HG03060 (cell line): Measurements from ENCODE around the gene UQCRH.
A peak's percentile ranks its signal among the peaks of the same experiment; 100 is the strongest.
"Not testable (repeated sequence)": the region's sequence is repeated elsewhere in the genome, so short reads cannot be mapped to it uniquely, and the experiment has no call there.

Experiments used
- ATAC-seq: cut with Tn5 transposase; IDR thresholded peaks from one replicate; pipeline ENCODE4 v1.9.1; 2021; ENCODE audit warnings: low read depth, moderate number of reproducible peaks; ENCODE audit not compliant: unreplicated experiment

Gene UQCRH

DNA sequence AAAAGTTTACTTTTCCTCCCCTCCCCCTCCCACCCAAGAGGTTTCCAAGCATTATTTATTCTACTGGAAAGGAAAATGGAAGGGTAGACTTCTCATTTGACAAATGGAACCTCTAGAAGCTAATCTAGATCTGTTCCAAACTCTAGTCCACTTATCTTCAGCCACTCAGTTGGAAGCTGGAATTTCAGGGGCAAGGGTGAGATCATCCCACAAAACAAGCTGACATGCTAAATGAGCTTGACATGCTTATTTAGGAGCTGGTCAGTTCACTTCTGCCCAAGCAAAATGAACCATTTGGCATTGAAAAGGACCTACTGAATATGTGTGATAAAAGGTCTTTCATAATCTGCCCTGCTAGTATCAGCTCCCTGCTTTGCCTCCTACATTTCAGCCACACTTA lies 5.1 kb upstream of the UQCRH start:
- no peak for ATAC-seq

GRCh38 chr1:46300673-46301405 lies 2.7 kb upstream of the UQCRH start:
- ATAC-seq = no peak

DNA sequence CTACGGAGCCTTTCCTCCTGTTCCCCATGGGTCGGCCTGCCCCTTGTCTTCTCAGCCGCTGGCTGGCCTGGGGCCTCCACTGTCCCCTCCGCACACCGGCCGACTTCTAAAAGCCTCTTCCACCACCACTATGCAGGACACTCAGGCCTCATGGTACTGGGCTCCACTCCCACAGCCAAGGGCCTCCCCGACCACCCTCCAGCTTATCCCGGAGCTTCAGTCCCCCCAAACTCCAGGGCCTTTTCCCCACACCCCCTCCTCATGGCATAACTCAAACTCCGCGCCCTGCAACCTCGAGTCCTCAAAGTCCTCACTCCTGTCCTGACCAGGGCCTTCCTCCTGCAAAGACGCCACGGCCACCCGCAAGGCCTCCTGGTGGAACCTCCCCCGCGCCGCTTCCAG lies 2.1 kb upstream of the UQCRH start:
- no peak for ATAC-seq

DNA sequence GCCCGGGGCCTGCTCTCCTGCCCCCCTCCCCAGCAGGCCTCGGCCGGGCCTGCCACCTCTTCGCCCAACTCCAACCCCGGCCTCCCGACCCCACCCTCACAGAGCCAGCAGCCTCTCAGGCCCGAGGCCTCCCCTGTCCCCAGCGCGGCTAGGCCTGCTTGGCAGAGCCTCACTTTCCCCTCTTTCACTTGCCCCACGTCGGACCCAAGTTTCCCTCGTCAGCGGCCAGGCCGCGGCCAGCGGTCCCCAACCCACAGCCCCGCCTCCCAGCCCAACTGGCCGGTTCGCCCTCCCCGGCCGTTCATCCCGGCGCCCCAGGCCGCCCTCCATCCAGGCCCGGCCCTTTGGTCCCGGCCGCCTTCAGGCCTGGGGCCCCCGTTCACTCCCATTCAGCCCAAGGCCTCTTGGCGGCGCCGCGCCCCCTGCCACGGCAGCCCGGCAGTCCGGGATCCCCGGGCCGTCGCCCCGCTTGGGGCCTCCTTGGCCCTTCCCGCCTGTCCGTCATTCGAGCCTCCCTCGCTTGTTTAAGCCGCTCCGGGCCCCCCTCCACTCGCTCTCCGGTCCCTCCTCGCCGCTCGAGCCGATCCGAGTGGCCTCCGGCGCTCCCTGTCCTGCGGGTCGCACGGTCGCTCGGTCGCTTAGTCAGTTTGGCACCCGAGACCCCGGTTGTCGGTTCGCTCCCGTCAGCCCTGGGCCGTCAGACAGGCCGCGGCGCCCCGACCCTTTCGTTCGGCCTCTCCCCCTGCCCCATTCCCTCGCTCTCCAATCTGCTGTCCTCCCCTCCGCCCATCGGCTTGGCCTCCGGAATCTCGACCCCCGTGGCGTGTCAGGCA lies 1.5 kb upstream of the UQCRH start:
- ATAC-seq = no peak

GRCh38 chr1:46302641-46303037 lies 859 bp upstream of the UQCRH start:
- no peak for ATAC-seq

GRCh38 chr1:46303872-46304326 lies 401 bp downstream of the UQCRH start:
- no peak for ATAC-seq

- ATAC-seq = no peak
These were observed 2.6 kb downstream of the UQCRH start for GRCh38 chr1:46306159-46306530.

GRCh38 chr1:46309401-46310159 lies 6.1 kb downstream of the UQCRH start:
- no peak for ATAC-seq

DNA sequence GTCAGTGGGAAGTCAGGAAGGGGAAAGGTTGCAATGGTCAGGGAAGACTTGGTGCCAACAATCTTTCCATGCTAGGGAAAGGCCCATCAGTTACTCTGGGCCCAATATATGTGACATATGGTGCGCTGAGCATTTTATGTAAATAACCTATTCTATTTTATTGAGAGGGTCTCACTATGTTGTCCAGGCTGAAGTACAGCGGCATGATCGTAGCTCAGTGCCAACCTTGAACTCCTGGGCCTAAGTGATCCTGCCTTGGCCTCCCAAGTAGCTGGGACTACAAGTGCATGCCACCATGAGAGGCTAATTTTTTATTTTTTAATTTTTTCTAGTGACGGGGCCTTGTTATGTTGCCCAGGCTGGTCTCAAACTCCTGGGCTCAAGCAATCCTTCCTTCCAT lies 6.8 kb downstream of the UQCRH start:
- no peak for ATAC-seq

DNA sequence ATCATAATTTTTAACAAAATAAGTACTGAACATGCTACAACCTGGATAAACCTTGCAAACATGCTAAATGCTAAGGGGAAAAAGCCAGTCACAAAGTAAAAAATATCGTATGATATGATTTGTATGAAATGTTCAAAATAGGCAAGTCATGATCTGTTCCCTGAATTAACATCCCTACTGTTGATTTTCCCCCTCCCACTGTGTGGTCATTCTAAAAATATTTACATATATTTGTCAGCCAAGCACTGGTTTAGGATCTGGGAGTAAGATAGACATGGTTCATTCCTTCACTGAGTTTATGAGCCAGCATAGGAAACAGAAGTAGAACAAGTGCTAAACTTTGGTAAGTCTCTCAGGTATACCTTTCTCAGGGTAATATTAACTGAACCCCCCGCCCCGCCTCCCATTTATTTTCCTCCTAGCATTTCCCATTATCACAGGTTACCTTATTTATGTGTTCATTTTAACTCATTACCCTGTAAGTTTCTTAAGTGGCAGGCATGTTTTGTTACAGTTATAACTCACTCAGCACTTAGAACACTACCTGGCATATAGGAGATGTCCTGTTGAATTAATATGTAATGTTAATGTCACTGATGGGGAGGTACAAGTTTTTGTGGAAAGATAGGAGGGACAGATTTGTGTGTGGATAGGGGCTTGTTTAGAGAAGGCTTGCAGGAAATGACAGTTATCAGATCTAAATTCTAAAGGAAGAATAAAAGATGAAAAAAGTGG lies 12.3 kb downstream of the UQCRH start:
- no peak for ATAC-seq

- no peak for ATAC-seq
These were observed 13.8 kb downstream of the UQCRH start for GRCh38 chr1:46317323-46317722.

DNA sequence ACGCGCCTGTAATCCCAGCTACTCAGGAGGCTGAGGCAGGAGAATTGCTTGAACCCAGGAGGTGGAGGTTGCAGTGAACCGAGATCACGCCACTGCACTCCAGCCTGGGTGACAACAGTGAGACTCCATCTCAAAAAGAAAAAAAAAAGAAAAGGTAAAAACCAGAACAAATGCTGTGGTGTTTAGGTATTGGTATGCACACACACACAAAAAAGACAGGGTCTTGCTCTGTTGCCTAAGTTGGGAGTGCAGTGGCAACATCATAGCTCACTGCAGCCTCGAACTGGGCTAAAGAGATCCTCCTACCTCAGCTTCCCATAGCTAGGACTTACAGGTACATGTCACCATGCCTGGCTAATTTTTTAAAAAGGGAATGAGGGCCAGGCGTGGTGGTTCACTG lies 15.8 kb downstream of the UQCRH start:
- ATAC-seq = not testable (repeated sequence)

DNA sequence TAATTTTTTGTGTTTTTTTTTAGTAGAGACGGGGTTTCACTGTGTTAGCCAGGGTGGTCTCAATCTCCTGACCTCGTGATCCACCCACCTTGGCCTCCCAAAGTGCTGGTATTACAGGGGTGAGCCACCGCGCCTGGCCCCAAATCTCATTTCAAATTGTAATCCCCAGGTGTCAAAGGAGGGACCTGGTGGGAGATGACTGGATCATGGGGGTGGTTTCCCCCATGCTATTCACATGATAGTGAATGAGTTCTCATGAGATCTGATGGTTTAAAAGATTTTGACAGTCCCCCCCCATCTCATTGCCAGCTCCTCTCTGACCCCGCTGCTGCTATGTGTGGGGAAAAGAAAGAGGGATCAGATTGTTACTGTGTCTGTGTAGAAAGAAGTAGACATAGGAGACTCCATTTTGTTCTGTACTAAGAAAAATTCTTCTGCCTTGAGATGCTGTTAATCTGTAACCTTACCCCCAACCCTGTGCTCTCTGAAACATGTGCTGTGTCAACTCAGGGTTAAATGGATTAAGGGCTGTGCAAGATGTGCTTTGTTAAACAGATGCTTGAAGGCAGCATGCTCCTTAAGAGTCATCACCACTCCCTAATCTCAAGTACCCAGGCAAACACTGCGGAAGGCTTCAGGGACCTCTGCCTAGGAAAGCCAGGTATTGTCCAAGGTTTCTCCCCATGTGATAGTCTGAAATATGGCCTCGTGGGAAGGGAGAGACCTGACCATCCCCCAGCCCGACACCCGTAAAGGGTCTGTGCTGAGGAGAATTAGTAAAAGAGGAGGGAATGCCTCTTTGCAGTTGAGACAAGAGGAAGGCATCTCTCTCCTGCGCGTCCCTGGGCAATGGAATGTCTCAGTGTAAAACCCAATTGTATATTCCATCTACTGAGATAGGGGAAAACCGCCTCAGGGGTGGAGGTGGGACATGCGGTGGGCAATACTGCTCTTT lies 16.7 kb downstream of the UQCRH start:
- ATAC-seq = not testable (repeated sequence)

GRCh38 chr1:46322191-46322590 lies 18.7 kb downstream of the UQCRH start:
- not testable (repeated sequence) for ATAC-seq

DNA sequence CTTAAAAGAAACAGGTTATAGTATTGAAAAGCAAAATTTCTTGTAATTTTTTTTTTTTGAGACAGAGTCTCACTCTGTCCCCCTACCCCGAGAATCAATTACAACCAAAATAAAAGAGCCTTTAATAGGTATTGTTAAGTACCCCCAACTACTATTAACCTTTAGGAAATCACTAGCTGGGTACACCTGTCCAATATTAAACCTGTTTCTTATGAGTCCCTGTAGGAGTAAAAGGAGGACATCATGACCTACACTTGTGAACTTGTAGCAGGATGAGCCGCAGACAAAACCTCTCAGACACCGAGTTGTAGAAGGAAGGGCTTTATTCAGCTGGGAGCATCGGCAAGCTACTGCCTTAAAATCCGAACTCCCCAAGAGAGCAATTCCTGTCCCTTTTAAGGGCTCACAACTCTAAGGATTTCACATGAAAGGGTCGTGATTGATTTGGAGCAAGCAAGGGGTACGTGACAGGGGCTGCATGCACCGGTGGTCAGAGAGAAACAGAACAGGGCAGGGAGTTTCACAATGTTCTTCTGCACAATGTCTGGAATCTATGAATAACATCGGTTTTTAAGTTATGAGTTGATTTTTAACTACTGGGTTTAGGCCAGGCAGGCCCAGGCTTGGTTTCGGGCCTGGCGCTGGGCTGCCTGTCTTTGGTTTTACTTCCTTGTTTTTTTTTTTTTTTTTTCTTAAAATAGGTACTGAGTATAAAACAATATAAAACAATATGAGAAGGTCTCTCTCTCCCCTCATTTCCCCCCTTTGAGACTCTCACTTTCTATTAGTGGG lies 22.0 kb downstream of the UQCRH start:
- ATAC-seq = peak; percentile 70

- not testable (repeated sequence) for ATAC-seq
These were observed 24.7 kb downstream of the UQCRH start for GRCh38 chr1:46328182-46328581.

DNA sequence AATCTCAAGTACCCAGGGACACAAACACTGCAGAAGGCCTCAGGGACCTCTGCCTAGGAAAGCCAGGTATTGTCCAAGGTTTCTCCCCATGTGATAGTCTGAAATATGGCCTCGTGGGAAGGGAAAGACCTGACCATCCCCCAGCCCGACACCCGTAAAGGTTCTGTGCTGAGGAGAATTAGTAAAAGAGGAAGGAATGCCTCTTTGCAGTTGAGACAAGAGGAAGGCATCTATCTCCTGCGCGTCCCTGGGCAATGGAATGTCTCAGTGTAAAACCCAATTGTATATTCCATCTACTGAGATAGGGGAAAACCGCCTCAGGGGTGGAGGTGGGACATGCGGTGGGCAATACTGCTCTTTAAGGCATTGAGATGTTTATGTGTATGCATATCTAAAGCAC lies 26.3 kb downstream of the UQCRH start:
- not testable (repeated sequence) for ATAC-seq

GRCh38 chr1:46330381-46330780 lies 26.9 kb downstream of the UQCRH start:
- ATAC-seq = not testable (repeated sequence)
